ENCODE data around the gene FRMPD1.

FRMPD1 gene

DNA sequence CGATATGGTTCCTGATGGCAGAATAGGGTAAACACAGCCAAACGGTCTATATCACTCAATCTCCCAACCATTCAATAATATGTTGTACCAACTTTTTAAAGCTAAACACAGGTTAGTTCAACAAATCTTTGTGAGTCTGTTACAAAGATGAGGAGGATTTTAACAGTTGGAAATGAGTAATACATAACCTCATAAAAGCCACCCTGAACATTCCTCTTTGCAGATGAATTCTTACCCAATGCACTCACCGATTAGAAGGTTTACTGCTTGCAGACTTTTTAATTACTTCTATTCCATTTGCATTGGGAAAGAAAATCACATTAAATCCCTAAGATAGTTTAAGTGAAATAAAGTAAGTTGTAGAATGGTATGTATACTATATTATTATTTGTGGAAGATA is 79.5 kb downstream of the FRMPD1 start:
- no peaks in the 10 kb centered on the region for H3K79me2 ChIP-seq (ENCODE audit: insufficient read depth, low read length)
- H3K27me3 ChIP-seq (ENCODE audit: insufficient read depth, low read length, poor library complexity, severe bottlenecking) = no peaks in the 10 kb centered on the region
- no peaks in the 10 kb centered on the region for H3K9me2 ChIP-seq (replicated peaks; ENCODE audit: low read depth, low read length)
- H3K9me3 ChIP-seq (ENCODE audit: insufficient read depth, low read depth, low read length) = no peaks in the 10 kb centered on the region
- H3K4me3 ChIP-seq (ENCODE audit: low read length, poor library complexity, severe bottlenecking) = no peak overlapping the region
- H3K4me1 ChIP-seq (ENCODE audit: insufficient read depth, low read length, poor library complexity, severe bottlenecking) = no peaks in the 10 kb centered on the region
- H3K4me2 ChIP-seq (ENCODE audit: low read depth, low read length, poor library complexity, severe bottlenecking) = no peak overlapping the region
- H3K36me3 ChIP-seq (ENCODE audit: insufficient read depth, low read length) = no peaks in the 10 kb centered on the region
- no peaks in the 10 kb centered on the region for H3F3A ChIP-seq (ENCODE audit: low read depth)
- no peak for TF ChIP-seq EZH2phosphoT487 (IDR thresholded peaks at IDR 0.05; ENCODE audit: borderline replicate concordance)
- no peak for TF ChIP-seq CTCF (conservative IDR thresholded peaks at IDR 0.05; ENCODE audit: low read length)
- H4K20me1 ChIP-seq (ENCODE audit: insufficient read depth, low read length, poor library complexity, severe bottlenecking) = no peaks in the 10 kb centered on the region
- no peak overlapping the region for H3K9ac ChIP-seq (ENCODE audit: low read depth, low read length, poor library complexity, severe bottlenecking)
- no peak overlapping the region for H2AFZ ChIP-seq (ENCODE audit: low read length)

- H2AFZ ChIP-seq (ENCODE audit: low read length) = no peak overlapping the region
- no peaks in the 10 kb centered on the region for H3K4me1 ChIP-seq (ENCODE audit: insufficient read depth, low read length, poor library complexity, severe bottlenecking)
- H3K79me2 ChIP-seq (ENCODE audit: insufficient read depth, low read length) = no peaks in the 10 kb centered on the region
- no peaks in the 10 kb centered on the region for H3K36me3 ChIP-seq (ENCODE audit: insufficient read depth, low read length)
- H3K27me3 ChIP-seq (ENCODE audit: insufficient read depth, low read length, poor library complexity, severe bottlenecking) = no peaks in the 10 kb centered on the region
- H3K9me3 ChIP-seq (ENCODE audit: insufficient read depth, low read depth, low read length) = no peaks in the 10 kb centered on the region
- no peaks in the 10 kb centered on the region for H3K9me2 ChIP-seq (replicated peaks; ENCODE audit: low read depth, low read length)
- no peaks in the 10 kb centered on the region for H4K20me1 ChIP-seq (ENCODE audit: insufficient read depth, low read length, poor library complexity, severe bottlenecking)
- TF ChIP-seq EZH2phosphoT487 (IDR thresholded peaks at IDR 0.05; ENCODE audit: borderline replicate concordance) (no peak), CTCF (conservative IDR thresholded peaks at IDR 0.05; ENCODE audit: low read length) (no peak)
- H3K4me2 ChIP-seq (ENCODE audit: low read depth, low read length, poor library complexity, severe bottlenecking) = no peak overlapping the region
- H3K4me3 ChIP-seq (ENCODE audit: low read length, poor library complexity, severe bottlenecking) = no peak overlapping the region
- H3K9ac ChIP-seq (ENCODE audit: low read depth, low read length, poor library complexity, severe bottlenecking) = no peak overlapping the region
- no peaks in the 10 kb centered on the region for H3F3A ChIP-seq (ENCODE audit: low read depth)
Measured at GRCh38 chr9:37730839-37731238, 80.1 kb downstream of the FRMPD1 start.

DNA sequence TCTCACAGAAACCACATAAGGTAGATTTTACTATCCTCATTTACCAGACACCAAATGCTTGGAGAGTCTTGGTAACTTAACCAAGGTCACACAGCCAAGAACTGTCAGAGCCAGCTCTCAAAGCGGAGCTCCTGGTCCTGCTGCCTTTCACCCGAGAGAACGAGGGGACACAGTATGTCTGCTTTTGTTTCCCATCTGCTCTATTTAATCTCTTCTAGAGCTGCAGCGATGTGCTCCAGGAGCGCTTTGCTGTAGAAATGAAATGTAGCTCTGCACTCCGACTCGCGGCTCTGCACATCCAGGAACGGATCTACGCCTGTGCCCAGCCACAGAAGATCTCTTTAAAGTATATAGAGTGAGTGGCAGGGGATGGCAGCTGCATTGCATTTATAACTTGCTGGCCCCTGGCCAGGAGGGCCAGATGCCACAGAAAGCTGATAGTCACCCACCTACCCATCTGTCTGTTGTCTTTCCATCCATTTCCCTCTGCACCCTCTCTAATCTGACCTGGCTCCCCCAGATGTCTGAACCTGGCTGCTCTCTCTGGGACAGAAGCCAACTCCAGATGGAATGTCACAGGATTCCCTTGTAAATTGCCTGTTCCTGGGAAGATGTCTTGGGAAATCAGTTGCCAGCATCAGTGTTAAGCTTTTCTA is 81.5 kb downstream of the FRMPD1 start:
- H3K9me2 ChIP-seq (replicated peaks; ENCODE audit: low read depth, low read length) = no peaks in the 10 kb centered on the region
- H3K4me3 ChIP-seq (ENCODE audit: low read length, poor library complexity, severe bottlenecking) = no peak overlapping the region
- H3K36me3 ChIP-seq (ENCODE audit: insufficient read depth, low read length) = no peaks in the 10 kb centered on the region
- no peaks in the 10 kb centered on the region for H3K4me1 ChIP-seq (ENCODE audit: insufficient read depth, low read length, poor library complexity, severe bottlenecking)
- H3K4me2 ChIP-seq (ENCODE audit: low read depth, low read length, poor library complexity, severe bottlenecking) = no peak overlapping the region
- no peak overlapping the region for H2AFZ ChIP-seq (ENCODE audit: low read length)
- H3K27me3 ChIP-seq (ENCODE audit: insufficient read depth, low read length, poor library complexity, severe bottlenecking) = no peaks in the 10 kb centered on the region
- H3F3A ChIP-seq (ENCODE audit: low read depth) = no peaks in the 10 kb centered on the region
- H3K79me2 ChIP-seq (ENCODE audit: insufficient read depth, low read length) = no peaks in the 10 kb centered on the region
- no peak for TF ChIP-seq CTCF (conservative IDR thresholded peaks at IDR 0.05; ENCODE audit: low read length)
- TF ChIP-seq EZH2phosphoT487 (IDR thresholded peaks at IDR 0.05; ENCODE audit: borderline replicate concordance) = no peak
- no peaks in the 10 kb centered on the region for H3K9me3 ChIP-seq (ENCODE audit: insufficient read depth, low read depth, low read length)
- no peaks in the 10 kb centered on the region for H4K20me1 ChIP-seq (ENCODE audit: insufficient read depth, low read length, poor library complexity, severe bottlenecking)
- H3K9ac ChIP-seq (ENCODE audit: low read depth, low read length, poor library complexity, severe bottlenecking) = no peak overlapping the region
